Small intestine (tissue), 7 donors: ENCODE measurements around the gene PIGZ. TPM values are rescaled to one million over a fixed set of nuclear protein-coding genes. Genes with fewer than 3 reads are reported as not detected.

Experiments used
- DNase-seq, 2 donors: peaks; one replicate each; pipeline versions ENCODE4 v3.0.0 to v3.0.0-alpha.2; 2013
- FAIRE-seq: peaks from 2 replicates; lab custom pipeline; 2012; peaks lifted over from hg19 to GRCh38; lab: Jason Lieb, UNC
- H3K27ac ChIP-seq, 3 donors: one replicate each; pipeline ENCODE4 v1.5.1; 2013; ENCODE audit warnings: low read length in 2 of 3, mild to moderate bottlenecking in 2 of 3, control low read depth in 1 of 3, inconsistent platforms in 1 of 3, low read depth in 1 of 3, moderate library complexity in 1 of 3
- H3K27me3 ChIP-seq, 3 donors: one replicate each; pipeline ENCODE4 v1.6.1; 2013; ENCODE audit warnings: low read length in 3 of 3, inconsistent platforms in 1 of 3; ENCODE audit not compliant: control insufficient read depth in 3 of 3, insufficient read depth in 3 of 3
- H3K36me3 ChIP-seq, 3 donors: one replicate each; pipeline ENCODE4 v1.6.1; 2013; ENCODE audit warnings: low read length in 3 of 3, inconsistent platforms in 1 of 3, low read depth in 1 of 3, mild to moderate bottlenecking in 1 of 3, moderate library complexity in 1 of 3; ENCODE audit not compliant: control insufficient read depth in 3 of 3, insufficient read depth in 2 of 3
- H3K4me1 ChIP-seq, 3 donors: one replicate each; pipeline ENCODE4 v1.6.1; 2013; ENCODE audit warnings: low read length in 2 of 3, inconsistent platforms in 1 of 3, low read depth in 1 of 3, mild to moderate bottlenecking in 1 of 3, moderate library complexity in 1 of 3; ENCODE audit not compliant: control insufficient read depth in 3 of 3, insufficient read depth in 2 of 3
- H3K4me3 ChIP-seq, 3 donors: one replicate each; pipeline ENCODE4 v1.5.1; 2013; ENCODE audit warnings: low read length in 3 of 3, control low read depth in 1 of 3, inconsistent platforms in 1 of 3, low read depth in 1 of 3, mild to moderate bottlenecking in 1 of 3, moderate library complexity in 1 of 3
- H3K9me3 ChIP-seq, 2 donors: one replicate each; pipeline ENCODE4 v1.6.1; 2013; ENCODE audit warnings: low read depth in 1 of 2, low read length in 1 of 2; ENCODE audit not compliant: control insufficient read depth in 2 of 2, insufficient read depth in 1 of 2
- WGBS, 3 donors: extraction: QIAGEN DNeasy Blood & Tissue Kit; methylation state at CpG; one replicate each; pipeline ENCODE4 v1.1.7; 2013; 5-methylcytosine and 5-hydroxymethylcytosine counted together
- polyA plus RNA-seq, 4 donors: library from polyadenylated mRNA; stranded (reverse) in 3 of 4; unstranded in 1 of 4; fragments of 200-250 nt in 3 of 4; fragments of 120-200 nt in 1 of 4; gene quantifications; one replicate each; pipeline versions ENCODE4 v1.2.1 to v1.2.3, GENCODE V29; 2013
- donor health status: healthy with polysubstance abuse.
- donor health status: control.
- donor health status: control.
- donor health status: Bipolar disorder and iron deficiency.
- donor health status: healthy.

Gene PIGZ
- polyA plus RNA-seq, 4 donors = 1.1 to 78.4 (median 2.9) TPM

DNA sequence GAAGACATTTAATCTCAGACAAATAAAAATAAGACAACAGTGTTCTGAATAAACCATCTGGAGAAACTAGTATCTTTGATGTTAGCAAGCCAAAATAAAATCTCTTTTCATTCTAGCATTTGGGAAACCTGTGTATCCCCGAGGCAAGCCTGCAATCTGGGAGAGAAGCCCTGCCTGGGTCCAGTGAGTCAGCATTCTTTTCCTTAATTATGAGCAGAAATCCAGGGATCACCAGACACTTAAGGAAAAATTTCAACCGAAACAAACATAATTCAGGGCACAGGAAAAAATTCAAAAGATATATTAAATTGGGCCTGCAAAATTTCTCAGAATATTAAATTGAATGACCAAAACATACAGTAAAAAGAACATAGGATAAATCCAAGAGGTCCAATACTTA is 30.5 kb downstream of the PIGZ start:
- Histone ChIP-seq H3K4me1 (peaks cover 0 to 12% (median 3%) of the 10 kb centered on the region in 3 donors), H3K36me3 (peaks cover 13 to 31% (median 19%) of the 10 kb centered on the region in 3 donors), H3K27ac (no peak overlapping the region), H3K4me3 (no peak overlapping the region), H3K9me3 (no peaks in the 10 kb centered on the region), H3K27me3 (no peaks in the 10 kb centered on the region)
- no peak for FAIRE-seq
- WGBS, 3 donors = 88 to 91% (median 88%) methylated on average over 2 of the region's 2 CpGs
- DNase-seq = no peak

- H3K4me1 ChIP-seq = peaks cover 0 to 12% (median 3%) of the 10 kb centered on the region in 3 donors
- FAIRE-seq = no peak
- 88 to 95% (median 91%) methylated on average over 3 of the region's 3 CpGs for WGBS, 3 donors
- no peak for DNase-seq
- peaks cover 18 to 42% (median 20%) of the 10 kb centered on the region in 3 donors for H3K36me3 ChIP-seq
- H3K27me3 ChIP-seq = no peaks in the 10 kb centered on the region
- H3K9me3 ChIP-seq = no peaks in the 10 kb centered on the region
- no peak overlapping the region for H3K27ac ChIP-seq
- H3K4me3 ChIP-seq = no peak overlapping the region
These were observed 32.3 kb downstream of the PIGZ start for GRCh38 chr3:196936288-196936687.

DNA sequence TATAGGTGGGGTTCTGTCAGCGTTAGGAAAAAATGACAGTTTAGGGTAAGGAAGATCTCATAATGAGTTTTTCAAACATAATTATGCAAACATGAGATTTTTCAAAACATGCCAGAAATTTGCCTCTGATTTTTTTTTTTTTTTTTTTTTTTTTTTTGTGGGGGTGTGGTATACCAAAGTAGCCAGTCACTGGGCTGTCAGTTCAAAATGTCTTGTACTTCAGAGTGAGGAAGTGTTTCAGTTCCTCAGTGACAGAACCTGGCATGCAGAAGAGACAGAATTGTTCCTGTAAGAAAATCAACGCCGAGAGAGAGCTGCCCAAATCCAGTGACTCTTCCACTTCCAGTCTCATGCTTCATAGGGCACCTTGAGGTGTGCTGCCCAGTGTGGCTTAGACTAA is 36.0 kb downstream of the PIGZ start:
- Histone ChIP-seq H3K36me3 (peaks cover 20 to 43% (median 22%) of the 10 kb centered on the region in 3 donors), H3K27ac (no peak overlapping the region), H3K4me1 (no peaks in the 10 kb centered on the region), H3K4me3 (no peak overlapping the region), H3K9me3 (no peaks in the 10 kb centered on the region), H3K27me3 (no peaks in the 10 kb centered on the region)
- no peak for DNase-seq
- no peak for FAIRE-seq
- WGBS, 3 donors = 87 to 99% (median 88%) methylated on average over 3 of the region's 3 CpGs

GRCh38 chr3:196931828-196932587 is 36.6 kb downstream of the PIGZ start:
- no peak for FAIRE-seq
- WGBS, 3 donors = 76 to 92% (median 83%) methylated on average over 12 of the region's 12 CpGs
- no peaks in the 10 kb centered on the region for H3K27me3 ChIP-seq
- H3K4me1 ChIP-seq = no peaks in the 10 kb centered on the region
- no peak for DNase-seq
- H3K27ac ChIP-seq = no peak overlapping the region
- H3K36me3 ChIP-seq = peaks cover 17 to 39% (median 19%) of the 10 kb centered on the region in 3 donors
- H3K9me3 ChIP-seq = no peaks in the 10 kb centered on the region
- H3K4me3 ChIP-seq = no peak overlapping the region

- no peak for FAIRE-seq
- DNase-seq = no peak
- H3K9me3 ChIP-seq = no peaks in the 10 kb centered on the region
- H3K27me3 ChIP-seq = no peaks in the 10 kb centered on the region
- 89 to 92% (median 92%) methylated on average over 4 of the region's 4 CpGs for WGBS, 3 donors
- H3K4me1 ChIP-seq = no peaks in the 10 kb centered on the region
- peaks cover 17 to 34% (median 19%) of the 10 kb centered on the region in 3 donors for H3K36me3 ChIP-seq
- H3K4me3 ChIP-seq = no peak overlapping the region
- no peak overlapping the region for H3K27ac ChIP-seq
These were observed 37.5 kb downstream of the PIGZ start for GRCh38 chr3:196931157-196931556.

- Histone ChIP-seq H3K36me3 (peaks cover 8 to 28% (median 11%) of the 10 kb centered on the region in 3 donors), H3K27me3 (no peaks in the 10 kb centered on the region), H3K4me1 (no peaks in the 10 kb centered on the region), H3K27ac (no peak overlapping the region), H3K9me3 (no peaks in the 10 kb centered on the region), H3K4me3 (no peak overlapping the region)
- FAIRE-seq = no peak
- 93 to 97% (median 97%) methylated on average over 7 of the region's 7 CpGs for WGBS, 3 donors
- DNase-seq = no peak
These were observed 40.8 kb downstream of the PIGZ start for GRCh38 chr3:196927571-196928453.

- Histone ChIP-seq H3K27ac (no peak overlapping the region), H3K4me1 (no peaks in the 10 kb centered on the region), H3K9me3 (peaks cover 0 to 7% of the 10 kb centered on the region in 2 donors), H3K4me3 (no peak overlapping the region), H3K36me3 (peaks cover 0 to 16% (median 1%) of the 10 kb centered on the region in 3 donors), H3K27me3 (no peaks in the 10 kb centered on the region)
- DNase-seq (no peak), FAIRE-seq (no peak)
- 63 to 84% (median 70%) methylated on average over 2 of the region's 2 CpGs for WGBS, 3 donors
These were observed 47.9 kb downstream of the PIGZ start for GRCh38 chr3:196920733-196921132.

GRCh38 chr3:196918968-196919367 is 49.7 kb downstream of the PIGZ start:
- DNase-seq = no peak
- WGBS, 3 donors = 80 to 94% (median 89%) methylated on average over 2 of the region's 2 CpGs
- Histone ChIP-seq H3K4me3 (no peak overlapping the region), H3K27ac (no peak overlapping the region), H3K4me1 (no peaks in the 10 kb centered on the region), H3K9me3 (peaks cover 0 to 16% of the 10 kb centered on the region in 2 donors), H3K36me3 (peaks cover 0 to 28% (median 7%) of the 10 kb centered on the region in 3 donors), H3K27me3 (no peaks in the 10 kb centered on the region)
- FAIRE-seq = no peak
